HCT116 (cell line): Measurements from ENCODE around the gene CILP2.

Experiments
- POLR2A ChIP-seq: IDR thresholded peaks from 2 replicates; pipeline ENCODE4 v1.7.0; 2011; ENCODE audit warnings: borderline replicate concordance; ENCODE audit not compliant: insufficient read depth, insufficient read length; ENCODE audit errors: extremely low read depth
- SP1 ChIP-seq: IDR thresholded peaks from 2 replicates; pipeline ENCODE4 v1.6.1; 2012; ENCODE audit warnings: low read depth

- TF ChIP-seq POLR2A (no peak), SP1 (no peak)
Observed at GRCh38 chr19:19549804-19550464, 11.9 kb downstream of the CILP2 start.
